SHP77 treated with DMSO at 0.1 percent for 48 hours (cell line): ENCODE results near the gene CTU2.

Source experiments
- DNase-seq: peaks from one replicate; lab custom pipeline; 2025; lab: John Stamatoyannopoulos, UW

The CTU2 gene

GRCh38 chr16:88730632-88731607 is 24.6 kb downstream of the CTU2 start:
- DNase-seq, result peak; percentile 75

DNA sequence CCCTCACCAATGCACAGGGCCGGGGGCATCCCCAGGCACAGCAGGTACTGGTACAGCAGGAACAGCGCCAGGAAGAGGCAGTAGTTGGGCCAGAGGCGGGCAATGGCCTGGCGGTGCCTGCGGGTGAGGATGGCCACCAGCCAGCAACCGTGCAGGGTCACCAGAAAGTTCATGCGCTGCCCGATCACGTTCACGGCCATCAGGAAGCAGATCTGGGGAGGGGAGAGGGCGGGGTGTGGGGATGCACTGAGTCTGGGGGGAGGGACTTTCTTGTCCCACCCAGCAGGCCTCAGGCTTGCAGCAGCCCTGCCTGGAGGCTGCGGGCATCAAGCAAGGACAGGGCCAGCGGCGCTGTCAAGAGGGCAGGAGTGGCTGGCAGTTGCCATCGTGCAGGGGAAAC is 25.4 kb downstream of the CTU2 start:
- no peak for DNase-seq

- DNase-seq, result peak; percentile 35
Measured at GRCh38 chr16:88732172-88732960, 26.1 kb downstream of the CTU2 start.

DNA sequence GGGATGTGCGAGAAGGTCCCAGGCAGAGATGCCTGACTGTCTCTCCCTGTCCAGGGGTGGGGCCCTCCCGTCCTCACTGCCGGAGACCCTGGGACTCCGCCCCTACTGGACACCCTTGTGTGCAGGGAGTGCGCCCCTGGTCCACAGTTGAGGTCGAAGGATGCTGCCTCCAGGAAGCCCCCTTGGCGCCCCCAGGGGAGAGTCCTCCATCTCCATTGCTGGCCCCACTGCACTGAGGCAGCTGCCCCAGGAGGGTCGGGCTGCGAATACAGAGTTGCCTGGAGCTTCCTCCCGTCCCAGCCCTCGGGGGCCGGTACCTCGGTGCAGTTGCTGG is 26.6 kb downstream of the CTU2 start:
- DNase-seq, result no peak

GRCh38 chr16:88733630-88734360 is 27.5 kb downstream of the CTU2 start:
- no peak for DNase-seq

DNA sequence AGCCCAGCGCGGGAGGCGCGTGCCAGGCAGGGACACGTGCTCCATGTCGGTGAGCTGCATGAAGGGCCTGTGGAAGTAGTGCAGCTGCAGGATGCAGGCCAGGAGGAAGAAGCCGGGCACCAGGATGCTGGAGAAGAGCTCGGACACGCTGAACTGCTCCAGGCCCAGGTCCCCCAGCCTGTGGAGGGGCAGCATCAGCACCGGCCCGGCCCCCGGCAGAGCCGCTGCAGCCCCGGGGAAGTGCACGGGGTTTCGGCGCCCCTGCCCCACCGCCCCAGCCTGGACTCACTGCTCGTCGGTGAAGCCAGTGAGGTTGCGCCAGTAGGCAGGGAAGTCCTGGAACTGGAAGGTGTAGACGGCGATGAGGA is 28.0 kb downstream of the CTU2 start:
- DNase-seq, result no peak

DNA sequence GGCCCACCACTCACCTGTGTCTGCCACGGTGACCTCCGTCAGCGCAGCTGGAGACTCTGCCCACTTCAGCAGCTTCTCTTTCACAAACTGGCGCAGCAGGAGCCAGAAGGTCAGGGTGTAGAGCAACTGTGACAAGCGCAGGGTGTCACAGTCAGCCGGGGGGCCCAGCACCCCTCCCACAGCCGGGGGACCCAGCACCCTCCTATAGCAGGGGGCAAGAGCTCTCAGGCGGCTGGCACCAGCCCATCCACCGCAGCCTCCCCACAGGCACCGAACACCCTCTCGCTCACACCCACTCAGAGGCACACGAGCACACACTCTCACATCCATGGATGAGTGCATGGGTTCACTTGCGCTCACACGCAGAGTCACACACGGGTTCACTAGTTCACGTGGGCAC is 28.8 kb downstream of the CTU2 start:
- DNase-seq, result no peak

- no peak for DNase-seq
Measured at GRCh38 chr16:88735616-88736015, 29.3 kb downstream of the CTU2 start.

DNA sequence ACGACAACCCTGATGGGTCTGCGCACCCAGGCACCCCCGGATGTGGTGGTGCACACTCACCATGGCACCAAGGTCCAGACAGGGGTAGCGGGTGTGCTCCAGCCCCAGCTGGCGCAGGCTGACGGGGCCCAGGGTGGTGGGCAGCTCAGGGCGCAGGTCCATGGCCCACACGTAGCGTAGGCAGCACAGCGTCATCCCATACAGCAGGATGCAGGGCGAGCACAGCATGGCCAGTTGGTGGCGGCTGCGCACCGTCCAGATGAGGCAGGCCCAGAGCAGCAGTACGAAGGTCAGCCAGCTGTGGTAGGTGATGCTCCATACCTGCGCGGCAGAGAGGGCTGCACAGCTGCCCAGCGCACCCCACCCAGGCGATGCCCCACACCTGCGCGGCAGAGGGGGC is 29.8 kb downstream of the CTU2 start:
- DNase-seq, result no peak

- no peak for DNase-seq
Measured at GRCh38 chr16:88736496-88736895, 30.2 kb downstream of the CTU2 start.

DNA sequence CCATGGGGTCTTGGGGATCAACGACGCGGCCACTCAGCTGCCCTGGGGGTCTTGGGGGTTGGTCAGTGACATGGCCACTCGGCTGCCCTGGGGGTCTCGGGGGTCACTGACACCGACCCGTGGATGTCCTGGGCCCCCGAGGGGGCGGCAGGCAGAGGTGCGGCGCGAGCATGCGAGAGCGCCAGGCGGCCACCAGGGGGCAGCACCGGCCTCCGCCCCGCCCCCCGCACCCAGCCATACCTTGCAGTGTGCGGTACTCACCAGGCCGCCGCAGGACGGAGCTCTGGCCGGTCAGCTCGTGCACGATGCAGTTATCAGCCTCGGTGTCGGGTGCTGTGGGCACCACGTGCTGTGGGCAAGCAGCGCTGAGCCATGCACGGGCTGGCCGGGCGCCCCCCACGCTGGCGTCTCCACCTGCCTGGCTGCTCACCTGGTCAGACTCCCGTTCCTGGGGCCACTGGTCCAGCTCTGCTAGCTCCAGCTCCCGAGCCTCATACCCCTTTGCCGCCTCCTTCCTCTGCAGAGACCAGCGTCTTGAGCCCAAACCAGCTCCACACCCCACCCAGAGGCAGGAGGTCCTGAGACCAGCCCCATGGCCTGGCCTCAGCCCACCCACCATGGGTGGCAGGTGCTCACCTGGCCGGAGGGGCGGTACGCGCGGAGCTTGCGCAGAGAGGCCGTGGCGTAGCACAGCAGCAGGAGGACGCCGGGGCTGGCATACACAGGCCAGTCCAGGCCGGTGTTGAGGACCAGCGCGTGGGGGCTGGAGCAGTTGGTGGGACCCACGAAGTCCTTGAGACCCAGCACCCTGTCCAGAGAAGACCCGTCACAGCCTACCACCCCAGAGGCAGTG is 31.2 kb downstream of the CTU2 start:
- peak; percentile 58 for DNase-seq

- no peak for DNase-seq
Measured at GRCh38 chr16:88738151-88739084, 32.1 kb downstream of the CTU2 start.

DNA sequence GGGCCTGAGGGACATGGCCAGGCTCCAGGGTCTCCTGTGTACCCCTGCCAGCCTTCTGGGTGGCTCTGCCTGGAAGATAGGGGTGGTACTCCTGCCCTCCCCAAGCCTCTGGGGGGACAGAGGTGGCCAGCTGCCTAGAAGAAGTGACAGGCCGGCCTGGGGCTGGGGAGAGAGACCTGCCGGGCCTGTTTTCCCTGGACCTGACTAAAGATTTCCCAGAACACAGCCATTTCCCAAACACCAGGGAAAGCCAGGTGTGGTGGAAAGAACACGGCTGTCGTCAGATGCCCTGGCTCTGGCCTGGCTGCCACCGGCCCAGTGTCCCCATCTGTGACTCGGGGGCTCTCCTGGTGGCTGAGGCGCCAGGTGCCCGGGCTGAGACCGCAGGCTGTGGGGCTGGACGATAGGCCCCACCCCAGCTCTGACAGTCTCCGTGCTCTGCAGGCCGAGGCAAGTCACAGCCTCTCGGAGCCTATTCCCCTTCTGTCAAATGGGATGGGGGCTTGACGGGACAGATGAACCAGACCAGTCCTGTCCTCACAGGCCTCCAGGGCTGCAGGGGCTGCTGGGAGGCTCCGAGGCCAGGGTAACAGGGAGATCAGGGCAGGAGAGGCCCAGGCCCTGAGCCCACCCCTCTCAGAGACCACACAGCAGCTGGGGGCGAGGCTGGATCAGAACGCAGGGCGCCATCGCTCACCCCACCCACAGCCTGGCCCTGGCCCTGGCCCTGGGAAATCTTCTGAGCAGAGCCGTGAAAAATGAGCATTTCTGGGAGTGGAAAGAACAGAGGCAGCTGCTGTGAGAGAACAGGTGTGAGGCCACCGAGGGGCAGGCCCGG is 33.1 kb downstream of the CTU2 start:
- no peak for DNase-seq

DNA sequence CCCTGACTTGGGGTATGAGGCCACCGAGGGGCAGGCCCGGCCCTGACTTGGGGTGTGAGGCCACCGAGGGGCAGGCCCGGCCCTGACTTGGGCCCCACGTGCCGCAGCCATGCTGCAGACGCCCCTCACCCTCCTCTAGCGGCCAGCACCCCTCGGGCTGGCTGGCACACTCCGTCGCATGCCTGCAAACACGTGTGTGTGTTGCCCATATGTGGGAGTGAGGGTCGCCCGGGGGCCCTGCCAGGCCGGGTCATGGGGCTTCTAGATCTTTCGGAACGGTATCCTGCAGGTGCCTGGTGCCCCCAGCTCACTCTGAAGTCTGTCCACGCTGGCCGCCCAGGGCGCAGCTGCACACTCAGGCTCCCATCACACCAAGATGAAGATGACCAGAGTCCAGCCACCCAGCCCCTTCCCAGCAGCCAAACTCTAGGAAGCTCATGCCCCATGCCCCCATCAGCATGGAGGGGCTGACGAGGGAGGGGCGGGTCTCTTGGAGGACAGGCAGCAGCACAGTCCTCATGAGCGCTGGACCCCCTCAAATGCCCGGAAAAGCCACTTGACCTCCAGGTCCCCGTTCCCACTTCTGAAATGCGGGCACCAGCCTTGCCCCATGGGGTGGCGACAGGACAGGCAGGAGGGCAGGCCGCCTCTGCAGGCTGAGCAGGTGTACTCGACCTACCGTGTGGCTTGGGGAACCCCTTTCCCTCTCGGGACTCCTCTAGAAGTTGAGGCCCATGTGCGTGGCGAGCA is 33.8 kb downstream of the CTU2 start:
- DNase-seq, result no peak

DNA sequence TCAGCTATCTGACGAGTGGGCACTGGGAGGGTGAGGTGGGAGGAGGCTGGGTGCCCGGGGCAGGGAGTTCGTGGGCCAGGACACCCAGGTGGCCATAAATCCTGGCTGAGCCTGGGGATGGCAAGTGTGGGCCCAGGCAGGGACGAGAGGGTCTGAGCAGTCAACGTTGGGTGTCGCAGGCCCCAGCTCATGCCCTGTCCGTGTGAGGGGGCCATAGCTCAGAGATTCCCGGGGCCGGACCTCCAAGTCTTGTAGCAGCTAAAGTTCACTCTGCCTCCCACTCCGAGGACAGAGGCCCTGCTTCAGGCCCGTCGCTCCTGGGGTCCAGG is 34.4 kb downstream of the CTU2 start:
- DNase-seq, result no peak

DNA sequence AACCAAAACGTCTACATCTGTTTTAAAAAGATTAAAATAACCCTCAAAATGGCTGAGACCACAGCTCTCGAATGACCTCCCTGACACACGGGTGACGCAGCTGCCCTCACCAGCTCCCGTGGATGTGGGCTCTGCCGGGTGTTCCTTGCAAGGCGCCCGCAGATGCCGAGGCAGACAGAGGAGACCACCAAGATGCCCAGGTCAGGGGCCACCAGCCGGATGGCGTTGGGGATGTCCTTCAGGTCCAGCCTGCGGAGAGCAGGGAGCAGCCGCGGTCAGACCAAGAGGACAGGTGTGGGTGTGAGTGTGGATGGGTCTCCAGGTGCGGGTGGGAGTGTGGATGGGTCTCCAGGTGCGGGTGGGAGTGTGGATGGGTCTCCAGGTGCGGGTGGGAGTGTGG is 35.1 kb downstream of the CTU2 start:
- DNase-seq, result no peak

DNA sequence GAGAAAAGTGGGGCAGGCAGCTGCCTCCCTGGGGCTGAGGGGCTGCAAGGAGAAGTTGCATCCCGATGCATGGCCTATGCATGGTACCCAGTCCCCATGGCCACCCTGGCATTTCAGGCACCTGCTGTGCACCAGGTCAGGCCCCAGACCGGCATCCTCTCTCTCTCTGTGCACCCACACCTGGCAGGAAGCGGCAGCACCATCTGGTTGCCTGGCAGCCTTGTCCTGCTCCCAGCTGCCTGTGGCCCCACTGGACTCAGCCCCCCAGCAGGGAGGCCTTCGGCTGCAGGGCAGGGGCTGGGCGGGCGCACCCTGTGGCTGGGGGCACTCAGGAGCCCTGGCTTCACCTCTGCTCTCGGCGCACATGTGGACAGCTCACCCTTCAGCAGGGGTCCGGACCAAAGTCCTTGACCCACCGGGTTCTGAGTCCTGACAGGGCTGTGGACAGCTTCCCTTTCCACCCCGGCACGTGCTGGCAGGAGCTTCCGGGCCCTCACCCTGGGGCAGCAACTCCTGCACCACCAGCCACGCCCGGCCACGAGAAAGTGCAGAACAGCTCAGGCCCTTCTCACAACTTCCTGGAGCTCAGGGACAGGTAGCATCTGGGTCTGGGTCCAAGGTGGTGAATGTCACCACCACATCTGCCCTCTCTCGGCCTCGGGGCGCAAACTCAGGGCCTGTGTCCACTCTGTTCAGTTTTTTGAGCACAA is 36.7 kb downstream of the CTU2 start:
- no peak for DNase-seq
